Pons (tissue), 1 donor: ENCODE results near the gene SLC43A1.

Experiments used
- DNase-seq: peaks from one replicate; pipeline ENCODE4 v3.0.0-alpha.2; 2016; ENCODE audit warnings: low spot score

Gene SLC43A1

GRCh38 chr11:57479021-57479663 is 36.4 kb downstream of the SLC43A1 start:
- no peak for DNase-seq

GRCh38 chr11:57477507-57478189 is 37.9 kb downstream of the SLC43A1 start:
- no peak for DNase-seq

GRCh38 chr11:57476757-57477506 is 38.6 kb downstream of the SLC43A1 start:
- DNase-seq, result no peak

GRCh38 chr11:57476047-57476756 is 39.3 kb downstream of the SLC43A1 start:
- DNase-seq, result no peak

GRCh38 chr11:57475671-57476046 is 39.8 kb downstream of the SLC43A1 start:
- DNase-seq, result no peak

GRCh38 chr11:57475191-57475590 is 40.3 kb downstream of the SLC43A1 start:
- DNase-seq, result no peak

GRCh38 chr11:57474803-57475115 is 40.7 kb downstream of the SLC43A1 start:
- no peak for DNase-seq

- no peak for DNase-seq
Measured at GRCh38 chr11:57474017-57474802, 41.3 kb downstream of the SLC43A1 start.

- no peak for DNase-seq
Measured at GRCh38 chr11:57473285-57473841, 42.1 kb downstream of the SLC43A1 start.

- no peak for DNase-seq
Measured at GRCh38 chr11:57471496-57471895, 44.0 kb downstream of the SLC43A1 start.

GRCh38 chr11:57469268-57469667 is 46.2 kb downstream of the SLC43A1 start:
- DNase-seq, result no peak

- DNase-seq, result no peak
Measured at GRCh38 chr11:57468276-57468675, 47.2 kb downstream of the SLC43A1 start.

- DNase-seq, result no peak
Measured at GRCh38 chr11:57467508-57468157, 47.9 kb downstream of the SLC43A1 start.

GRCh38 chr11:57466680-57467079 is 48.8 kb downstream of the SLC43A1 start:
- no peak for DNase-seq

- DNase-seq, result no peak
Measured at GRCh38 chr11:57464539-57465181, 50.8 kb downstream of the SLC43A1 start.

- no peak for DNase-seq
Measured at GRCh38 chr11:57463671-57464538, 51.6 kb downstream of the SLC43A1 start.

- no peak for DNase-seq
Measured at GRCh38 chr11:57462597-57462996, 52.9 kb downstream of the SLC43A1 start.

GRCh38 chr11:57461841-57462489 is 53.5 kb downstream of the SLC43A1 start:
- DNase-seq, result no peak
